H9 (cell line): ENCODE data around the gene KPTN. TPM values are rescaled to one million over a fixed set of nuclear protein-coding genes. Genes with fewer than 3 reads are reported as not detected.
A peak's percentile ranks its signal among the peaks of the same experiment; 100 is the strongest.

Experiments
- DNase-seq: peaks from one replicate; pipeline ENCODE4 v3.0.0-alpha.2; 2017
- H2AFZ ChIP-seq: one replicate; pipeline ENCODE4 v1.6.1; 2013; ENCODE audit warnings: mild to moderate bottlenecking, low read length, control low read depth, moderate library complexity
- H2AK5ac ChIP-seq: 2 replicates; pipeline ENCODE4 v1.6.1; 2013; ENCODE audit warnings: low read length, control low read depth, mixed read lengths; ENCODE audit not compliant: insufficient read length
- H2BK120ac ChIP-seq: one replicate; pipeline ENCODE4 v1.6.1; 2013; ENCODE audit warnings: low read depth, mild to moderate bottlenecking, low read length, control low read depth, inconsistent platforms; ENCODE audit not compliant: poor library complexity, severe bottlenecking
- H2BK12ac ChIP-seq: 2 replicates; pipeline ENCODE4 v1.6.1; 2013; ENCODE audit warnings: low read length, control low read depth, mixed read lengths, low read depth; ENCODE audit not compliant: insufficient read length
- H2BK15ac ChIP-seq: 2 replicates; pipeline ENCODE4 v1.6.1; 2013; ENCODE audit warnings: low read depth, low read length, control low read depth
- H2BK20ac ChIP-seq: one replicate; pipeline ENCODE4 v1.6.1; 2013; ENCODE audit warnings: low read depth, mild to moderate bottlenecking, low read length, control low read depth, inconsistent platforms; ENCODE audit not compliant: poor library complexity, severe bottlenecking
- H2BK5ac ChIP-seq: 2 replicates; pipeline ENCODE4 v1.6.1; 2013; ENCODE audit warnings: low read length, control low read depth, mixed read lengths; ENCODE audit not compliant: insufficient read length
- H3K14ac ChIP-seq: 2 replicates; pipeline ENCODE4 v1.6.1; 2013; ENCODE audit warnings: low read length, control low read depth; ENCODE audit not compliant: insufficient read depth
- H3K18ac ChIP-seq: 2 replicates; pipeline ENCODE4 v1.6.1; 2013; ENCODE audit warnings: low read depth, mild to moderate bottlenecking, mixed read lengths, low read length, control low read depth; ENCODE audit not compliant: insufficient read length
- H3K23ac ChIP-seq: 2 replicates; pipeline ENCODE4 v1.6.1; 2013; ENCODE audit warnings: low read length, control low read depth, mixed read lengths, low read depth; ENCODE audit not compliant: insufficient read length
- H3K23me2 ChIP-seq: 2 replicates; pipeline ENCODE4 v1.6.1; 2013; ENCODE audit warnings: low read depth, mild to moderate bottlenecking, mixed read lengths, low read length, control low read depth; ENCODE audit not compliant: insufficient read length, poor library complexity, severe bottlenecking
- H3K27ac ChIP-seq: 2 replicates; pipeline ENCODE4 v1.5.1; 2013; ENCODE audit warnings: low read length, control low read depth, mixed read lengths, low read depth; ENCODE audit not compliant: insufficient read length
- H3K27me3 ChIP-seq: 2 replicates; pipeline ENCODE4 v1.6.1; 2013; ENCODE audit warnings: low read length, control low read depth, inconsistent platforms; ENCODE audit not compliant: insufficient read depth
- H3K4ac ChIP-seq: 2 replicates; pipeline ENCODE4 v1.6.1; 2013; ENCODE audit warnings: low read depth, mild to moderate bottlenecking, control low read depth, inconsistent platforms, low read length, moderate library complexity
- H3K4me1 ChIP-seq: 2 replicates; pipeline ENCODE4 v1.6.1; 2013; ENCODE audit warnings: low read length, control low read depth, inconsistent platforms; ENCODE audit not compliant: insufficient read depth
- H3K4me2 ChIP-seq: 2 replicates; pipeline ENCODE4 v1.6.1; 2013; ENCODE audit warnings: low read length, control low read depth, mixed read lengths; ENCODE audit not compliant: insufficient read length, insufficient read depth
- H3K56ac ChIP-seq: 2 replicates; pipeline ENCODE4 v1.6.1; 2013; ENCODE audit warnings: low read depth, mild to moderate bottlenecking, mixed read lengths, low read length, control low read depth; ENCODE audit not compliant: insufficient read length
- H3K79me1 ChIP-seq: 2 replicates; pipeline ENCODE4 v1.6.1; 2013; ENCODE audit warnings: low read depth, mild to moderate bottlenecking, moderate library complexity, low read length, control low read depth, inconsistent platforms; ENCODE audit not compliant: insufficient read depth, poor library complexity, severe bottlenecking
- H3K79me2 ChIP-seq: 2 replicates; pipeline ENCODE4 v1.6.1; 2013; ENCODE audit warnings: low read length, control low read depth, inconsistent platforms; ENCODE audit not compliant: insufficient read depth
- H3K9ac ChIP-seq: 2 replicates; pipeline ENCODE4 v1.6.1; 2013; ENCODE audit warnings: low read length, control low read depth, mixed read lengths; ENCODE audit not compliant: insufficient read length; ENCODE audit errors: extremely low read depth
- H3K9me3 ChIP-seq: one replicate; pipeline ENCODE4 v1.6.1; 2013; ENCODE audit warnings: low read depth, low read length, inconsistent platforms; ENCODE audit not compliant: control insufficient read depth
- H3T11ph ChIP-seq: one replicate; pipeline ENCODE4 v1.6.1; 2013; ENCODE audit warnings: mild to moderate bottlenecking, low read length, control low read depth, inconsistent platforms
- H4K20me1 ChIP-seq: one replicate; pipeline ENCODE4 v1.6.1; 2013; ENCODE audit not compliant: control insufficient read depth, insufficient read length, insufficient read depth
- H4K5ac ChIP-seq: 2 replicates; pipeline ENCODE4 v1.6.1; 2013; ENCODE audit warnings: low read depth, mild to moderate bottlenecking, mixed read lengths, low read length, control low read depth; ENCODE audit not compliant: insufficient read length
- H4K8ac ChIP-seq: replicated peaks from 2 replicates; pipeline ENCODE4 v1.6.1; 2013; ENCODE audit warnings: low read length, control low read depth, mixed read lengths, low read depth; ENCODE audit not compliant: insufficient read length
- H4K91ac ChIP-seq: 2 replicates; pipeline ENCODE4 v1.6.1; 2013; ENCODE audit warnings: low read depth, mild to moderate bottlenecking, moderate library complexity, mixed read lengths, low read length, control low read depth; ENCODE audit not compliant: insufficient read length
- H3K27ac Mint-ChIP-seq, 3 experiments: 2 replicates in 2 of 3; 3 replicates in 1 of 3; pipeline ENCODE4 v1.8.0; 2020 to 2021; ENCODE audit warnings: mixed read lengths in 3 of 3, mild to moderate bottlenecking in 1 of 3, moderate library complexity in 1 of 3
- H3K27me3 Mint-ChIP-seq: 2 replicates; pipeline ENCODE4 v1.8.0; 2021; ENCODE audit warnings: low read depth, mild to moderate bottlenecking, moderate library complexity, mixed read lengths
- H3K36me3 Mint-ChIP-seq, 3 experiments: 2 replicates in 2 of 3; 3 replicates in 1 of 3; pipeline ENCODE4 v1.8.0; 2020 to 2021; ENCODE audit warnings: low read depth in 3 of 3, mixed read lengths in 3 of 3; ENCODE audit not compliant: insufficient read depth in 1 of 3
- H3K4me1 Mint-ChIP-seq, 2 experiments: 2 replicates each; pipeline ENCODE4 v1.8.0; 2020; ENCODE audit warnings: mixed read lengths in 2 of 2
- H3K4me3 Mint-ChIP-seq, 2 experiments: 2 replicates in 1 of 2; 3 replicates in 1 of 2; pipeline ENCODE4 v1.8.0; 2020 to 2021; ENCODE audit warnings: mild to moderate bottlenecking in 2 of 2, mixed read lengths in 2 of 2, moderate library complexity in 1 of 2
- H3K9me3 Mint-ChIP-seq, 2 experiments: 2 replicates in 1 of 2; 3 replicates in 1 of 2; pipeline ENCODE4 v1.8.0; 2020; ENCODE audit warnings: mild to moderate bottlenecking in 2 of 2, mixed read lengths in 2 of 2, moderate library complexity in 1 of 2
- WGBS: extraction: QIAGEN DNeasy Blood & Tissue Kit; methylation state at CpG from one replicate; pipeline ENCODE4 v1.1.7; 2013; ENCODE audit warnings: missing lambda C conversion rate, low lambda C conversion rate, mixed read lengths; ENCODE audit not compliant: insufficient read length; ENCODE audit errors: extremely low coverage; 5-methylcytosine and 5-hydroxymethylcytosine counted together
- total RNA-seq: library from RNA; stranded (reverse); gene quantifications from 2 replicates; pipeline ENCODE4 v1.2.1, GENCODE V29; 2021
- TF ChIP-seq, protein P1 (sequence below): fragments of 200-600 bp; sonication (generic); conservative IDR thresholded peaks from 3 replicates; pipeline ENCODE4 v1.8.0; 2021; ENCODE audit warnings: antibody characterized with exemption, mild to moderate bottlenecking

KPTN gene
- total RNA-seq, 1 experiment from 2014 or later: 35.4 TPM

DNA sequence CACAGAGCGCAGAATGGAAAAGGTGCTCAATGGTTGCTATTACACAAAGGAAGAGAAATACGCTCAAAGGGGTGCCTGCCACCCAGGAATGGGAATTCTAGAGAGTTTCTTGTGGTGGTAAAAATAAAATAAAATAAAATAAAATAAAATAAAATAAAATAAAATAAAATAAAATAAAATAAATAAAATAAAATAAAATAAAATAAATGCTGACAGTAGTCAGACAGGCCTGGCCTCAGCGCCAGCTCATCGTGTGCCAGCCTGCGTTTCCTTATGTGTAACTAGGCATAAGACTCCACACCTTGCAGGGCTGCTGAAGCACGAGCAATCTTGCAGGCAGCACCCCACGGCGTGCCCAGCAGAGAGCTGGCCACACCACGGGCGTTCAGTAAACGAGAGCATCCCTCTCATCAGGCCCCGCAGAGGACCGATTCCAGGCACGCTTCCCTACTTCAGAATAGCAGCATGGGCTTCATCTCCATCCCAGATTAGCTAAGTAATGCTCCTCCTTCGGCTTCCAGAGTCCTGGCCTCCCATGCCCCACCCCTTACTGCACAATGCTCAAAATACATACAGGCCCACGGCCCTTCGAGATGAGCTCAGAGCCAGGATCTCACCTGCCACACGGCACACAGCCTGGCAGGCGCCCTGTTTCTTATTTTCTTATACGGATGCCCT lies 25.3 kb upstream of the KPTN start:
- Histone ChIP-seq H2BK15ac (no peak overlapping the region), H3K27me3 (no peaks in the 10 kb centered on the region), H4K5ac (no peak overlapping the region), H3K79me2 (peaks cover 7% of the 10 kb centered on the region; the same call in 1 of the 2 replicates), H3K18ac (no peak overlapping the region), H3K14ac (no peak overlapping the region), H2BK20ac (no peak overlapping the region), H3K23ac (no peak overlapping the region), H3K79me1 (peaks cover 12% of the 10 kb centered on the region), H3K4me1 (no peaks in the 10 kb centered on the region), H2AK5ac (no peak overlapping the region), H2AFZ (no peak overlapping the region), H4K20me1 (no peaks in the 10 kb centered on the region), H3K9ac (no peak overlapping the region), H3K4ac (no peak overlapping the region), H3K56ac (no peak overlapping the region), H3K4me2 (no peak overlapping the region), H2BK120ac (no peak overlapping the region), H3K9me3 (no peaks in the 10 kb centered on the region), H2BK5ac (no peak overlapping the region), H4K8ac (no peak overlapping the region), H4K91ac (no peak overlapping the region), H3K27ac (no peak overlapping the region), H3K23me2 (peaks cover 3% of the 10 kb centered on the region), H2BK12ac (no peak overlapping the region), H3T11ph (no peak overlapping the region)
- H3K9me3 Mint-ChIP-seq: no peaks in the 10 kb centered on the region
- no peaks in the 10 kb centered on the region for H3K36me3 Mint-ChIP-seq
- no peak overlapping the region; a peak in 1 of 5 replicates for H3K4me3 Mint-ChIP-seq
- DNase-seq: no peak
- peaks cover 20 to 26% of the 10 kb centered on the region in 2 experiments for H3K4me1 Mint-ChIP-seq
- TF ChIP-seq, protein P1, sequence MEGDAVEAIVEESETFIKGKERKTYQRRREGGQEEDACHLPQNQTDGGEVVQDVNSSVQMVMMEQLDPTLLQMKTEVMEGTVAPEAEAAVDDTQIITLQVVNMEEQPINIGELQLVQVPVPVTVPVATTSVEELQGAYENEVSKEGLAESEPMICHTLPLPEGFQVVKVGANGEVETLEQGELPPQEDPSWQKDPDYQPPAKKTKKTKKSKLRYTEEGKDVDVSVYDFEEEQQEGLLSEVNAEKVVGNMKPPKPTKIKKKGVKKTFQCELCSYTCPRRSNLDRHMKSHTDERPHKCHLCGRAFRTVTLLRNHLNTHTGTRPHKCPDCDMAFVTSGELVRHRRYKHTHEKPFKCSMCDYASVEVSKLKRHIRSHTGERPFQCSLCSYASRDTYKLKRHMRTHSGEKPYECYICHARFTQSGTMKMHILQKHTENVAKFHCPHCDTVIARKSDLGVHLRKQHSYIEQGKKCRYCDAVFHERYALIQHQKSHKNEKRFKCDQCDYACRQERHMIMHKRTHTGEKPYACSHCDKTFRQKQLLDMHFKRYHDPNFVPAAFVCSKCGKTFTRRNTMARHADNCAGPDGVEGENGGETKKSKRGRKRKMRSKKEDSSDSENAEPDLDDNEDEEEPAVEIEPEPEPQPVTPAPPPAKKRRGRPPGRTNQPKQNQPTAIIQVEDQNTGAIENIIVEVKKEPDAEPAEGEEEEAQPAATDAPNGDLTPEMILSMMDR: no peak
- H3K27me3 Mint-ChIP-seq: no peaks in the 10 kb centered on the region
- H3K27ac Mint-ChIP-seq: peak overlapping the region in 2 of 3 experiments; percentile 20 to 23; a peak in 1 of 7 replicates
- no CpG with 5 or more reads among the region's 20 CpGs for WGBS
